B cell (primary cell): ENCODE results near the gene LMO1. TPM values are rescaled to one million over a fixed set of nuclear protein-coding genes. Genes with fewer than 3 reads are reported as not detected.
A peak's percentile ranks its signal among the peaks of the same experiment; 100 is the strongest.

Source experiments
- ATAC-seq: fragments of 200-7000 bp; cut with Tn5 transposase; one replicate; pipeline ENCODE4 v1.10.0; 2021; ENCODE audit warnings: low read depth, mild to moderate bottlenecking, moderate number of reproducible peaks, moderate library complexity
- CTCF ChIA-PET: fragments of 350-600 bp; sonication (Branson Sonifier 250); formaldehyde crosslinking; loops from one replicate; lab custom pipeline; 2021; ENCODE audit warnings: antibody characterized with exemption, inconsistent platforms; lab: Charles Lee
- POLR2A ChIA-PET: fragments of 350-600 bp; sonication (Branson Sonifier 250); formaldehyde crosslinking; loops from one replicate; lab custom pipeline; 2021; ENCODE audit warnings: antibody characterized with exemption; lab: Charles Lee
- DNase-seq: peaks from one replicate; pipeline ENCODE4 v3.0.0; 2013
- H2AFZ ChIP-seq: 2 replicates; pipeline ENCODE4 v1.6.1; 2012; ENCODE audit warnings: mild to moderate bottlenecking, low read depth, low read length; ENCODE audit not compliant: insufficient read depth, poor library complexity, severe bottlenecking
- H3K27ac ChIP-seq, 2 donors: 1 replicate in 1 of 2; 2 replicates in 1 of 2; pipeline ENCODE4 v1.5.1; 2012 to 2013; ENCODE audit warnings: low read length in 2 of 2, mild to moderate bottlenecking in 2 of 2, moderate library complexity in 1 of 2
- H3K27me3 ChIP-seq, 4 experiments: fragments of 200-600 bp in 1 of 4; sonication (generic) in 1 of 4; replicated peaks in 1 of 4; 1 replicate in 2 of 4; 2 replicates in 2 of 4; pipeline versions ENCODE4 v1.6.1 to v1.7.0; 2013 to 2016; ENCODE audit warnings: low read length in 3 of 4, mild to moderate bottlenecking in 2 of 4, mixed read lengths in 1 of 4, moderate library complexity in 1 of 4; ENCODE audit not compliant: insufficient read depth in 4 of 4, control insufficient read depth in 3 of 4; ENCODE audit errors: control extremely low read depth in 1 of 4
- H3K36me3 ChIP-seq, 2 experiments: replicated peaks in 1 of 2; 1 replicate in 1 of 2; 2 replicates in 1 of 2; pipeline versions ENCODE4 v1.6.1 to v1.7.1; 2013; ENCODE audit warnings: low read length in 1 of 2; ENCODE audit not compliant: insufficient read depth in 2 of 2, control insufficient read depth in 1 of 2; ENCODE audit errors: control extremely low read depth in 1 of 2, extremely low read depth in 1 of 2
- H3K4me1 ChIP-seq, 2 donors: fragments of 200-600 bp in 1 of 2; sonication (generic) in 1 of 2; 1 replicate in 1 of 2; 2 replicates in 1 of 2; pipeline versions ENCODE4 v1.5.1 to v1.6.1; 2013 to 2017; ENCODE audit warnings: low read length in 2 of 2; ENCODE audit not compliant: control insufficient read depth in 2 of 2, insufficient read depth in 2 of 2
- H3K4me2 ChIP-seq: replicated peaks from 2 replicates; pipeline ENCODE3; 2012; ENCODE audit warnings: mild to moderate bottlenecking, low read depth, low read length; ENCODE audit not compliant: poor library complexity, severe bottlenecking
- H3K4me3 ChIP-seq, 5 experiments: fragments of 200-600 bp in 1 of 5; sonication (generic) in 1 of 5; 1 replicate in 3 of 5; 2 replicates in 2 of 5; pipeline versions ENCODE4 v1.5.1 to v1.7.0; 2011 to 2016; ENCODE audit warnings: low read length in 4 of 5, mild to moderate bottlenecking in 4 of 5, low read depth in 2 of 5, control low read depth in 1 of 5, moderate library complexity in 1 of 5; ENCODE audit not compliant: insufficient read depth in 1 of 5; ENCODE audit errors: control extremely low read depth in 1 of 5, extremely low read depth in 1 of 5
- H3K79me2 ChIP-seq: fragments of 200-600 bp; sonication (generic); one replicate; pipeline ENCODE4 v1.6.0; 2016; ENCODE audit warnings: low read length; ENCODE audit not compliant: control insufficient read depth, insufficient read depth
- H3K9ac ChIP-seq: fragments of 200-600 bp; sonication (generic); 2 replicates; pipeline ENCODE4 v1.6.1; 2017; ENCODE audit warnings: mild to moderate bottlenecking, low read length, moderate library complexity
- H3K9me3 ChIP-seq, 3 donors: one replicate each; pipeline versions ENCODE4 v1.6.1 to v1.7.1; 2013; ENCODE audit warnings: low read length in 2 of 3; ENCODE audit not compliant: control insufficient read depth in 2 of 3, insufficient read depth in 1 of 3; ENCODE audit errors: control extremely low read depth in 1 of 3
- H4K20me1 ChIP-seq: 2 replicates; pipeline ENCODE4 v1.6.0; 2012; ENCODE audit warnings: mild to moderate bottlenecking, low read length; ENCODE audit not compliant: insufficient read depth, control insufficient read depth, poor library complexity, severe bottlenecking
- H3K27ac Mint-ChIP-seq: one replicate; pipeline ENCODE4 v1.8.0; 2021; ENCODE audit warnings: mixed read lengths
- H3K27me3 Mint-ChIP-seq: one replicate; pipeline ENCODE4 v1.8.0; 2021; ENCODE audit warnings: mixed read lengths
- H3K4me1 Mint-ChIP-seq: one replicate; pipeline ENCODE4 v1.8.0; 2021; ENCODE audit warnings: mixed read lengths
- H3K4me3 Mint-ChIP-seq: one replicate; pipeline ENCODE4 v1.8.0; 2021; ENCODE audit warnings: mixed read lengths
- H3K9me3 Mint-ChIP-seq: one replicate; pipeline ENCODE4 v1.8.0; 2022; ENCODE audit warnings: mixed read lengths; ENCODE audit not compliant: insufficient read depth
- CTCF ChIP-seq: fragments of 200-600 bp; IDR thresholded peaks from one replicate; pipeline ENCODE4 v1.8.0; 2022; ENCODE audit warnings: antibody characterized with exemption, mild to moderate bottlenecking
- EZH2 ChIP-seq: IDR thresholded peaks from 2 replicates; pipeline ENCODE4 v1.6.1; 2012; ENCODE audit warnings: borderline replicate concordance, low read depth, mild to moderate bottlenecking, moderate library complexity, low read length; ENCODE audit not compliant: insufficient read depth, poor library complexity, severe bottlenecking
- WGBS: methylation state at CpG from one replicate; pipeline ENCODE4 v1.1.5; 2013; ENCODE audit warnings: missing lambda C conversion rate; ENCODE audit not compliant: insufficient coverage; 5-methylcytosine and 5-hydroxymethylcytosine counted together
- intact Hi-C: fragments of 100-400 bp; cut with micrococcal nuclease; formaldehyde crosslinking; loops from one replicate; pipeline ENCODE4 v1.10.0; 2022
- polyA plus RNA-seq: library from polyadenylated mRNA; depleted of rRNA; stranded (reverse); fragments of >200 nt; gene quantifications from 2 replicates; pipeline ENCODE4 v1.2.3, GENCODE V29; 2012
- total RNA-seq, 2 donors: library from RNA; stranded (reverse); fragments of 120-200 nt in 1 of 2; gene quantifications; 1 replicate in 1 of 2; 2 replicates in 1 of 2; pipeline versions ENCODE4 v1.2.3 to v1.2.4, GENCODE V29; 2013 to 2022

The LMO1 gene
- total and polyA plus RNA-seq, 2 donors (not counting 1 experiment from before 2014, with no cell fraction given): 0.22 TPM; not detected in 1

GRCh38 chr11:8194956-8195355 lies 68.7 kb downstream of the LMO1 start:
- Histone ChIP-seq H2AFZ (no peak overlapping the region), H3K27ac (no peak overlapping the region), H3K4me1 (peaks cover 19 to 20% of the 10 kb centered on the region in 2 donors), H3K4me2 (no peak overlapping the region), H3K9me3 (no peaks in the 10 kb centered on the region), H4K20me1 (no peaks in the 10 kb centered on the region), H3K79me2 (no peaks in the 10 kb centered on the region), H3K9ac (no peak overlapping the region), H3K4me3 (no peak overlapping the region), H3K36me3 (no peaks in the 10 kb centered on the region), H3K27me3 (no peaks in the 10 kb centered on the region)
- no peak for TF ChIP-seq EZH2
- no peak for TF ChIP-seq CTCF
- DNase-seq (no peak), ATAC-seq (no peak)
- POLR2A ChIA-PET: no interaction called here
- intact Hi-C loops: no loop called here
- peaks cover 14% of the 10 kb centered on the region for H3K4me1 Mint-ChIP-seq
- 100% methylated on average over 3 of the region's 4 CpGs for WGBS
- CTCF ChIA-PET: interaction anchor here (0.7 to 7.8 kb wide), 7 partner anchors 10 to 371 kb away, joined by 3 to 327 read pairs (median 7); partner anchors contain the start of genes LMO1 and RIC3
- H3K4me3 Mint-ChIP-seq: no peak overlapping the region
- H3K9me3 Mint-ChIP-seq: no peaks in the 10 kb centered on the region
- H3K27me3 Mint-ChIP-seq: peaks cover 15% of the 10 kb centered on the region
- H3K27ac Mint-ChIP-seq: no peak overlapping the region

- peaks cover 18 to 19% of the 10 kb centered on the region in 2 donors for H3K4me1 ChIP-seq
- TF ChIP-seq CTCF (peak; percentile 58), EZH2 (no peak)
- H3K27ac ChIP-seq: no peak overlapping the region
- H2AFZ ChIP-seq: no peak overlapping the region
- POLR2A ChIA-PET: no interaction called here
- H3K27ac Mint-ChIP-seq: no peak overlapping the region
- H3K27me3 ChIP-seq: peaks cover 0 to 2% (median 0%) of the 10 kb centered on the region in 4 experiments
- peaks cover 14% of the 10 kb centered on the region for H3K4me1 Mint-ChIP-seq
- no peak overlapping the region for H3K4me3 ChIP-seq
- no peaks in the 10 kb centered on the region for H3K9me3 ChIP-seq
- peaks cover 20% of the 10 kb centered on the region for H3K27me3 Mint-ChIP-seq
- no peaks in the 10 kb centered on the region for H3K9me3 Mint-ChIP-seq
- H3K79me2 ChIP-seq: no peaks in the 10 kb centered on the region
- peak overlapping the region; percentile 44 for H3K4me2 ChIP-seq
- ATAC-seq: peak; percentile 28
- intact Hi-C loops: loop anchor here (1.0 kb wide), 4 partner anchors 9 to 373 kb away; partner anchors contain the start of gene LMO1
- H3K9ac ChIP-seq: no peak overlapping the region
- 64% methylated on average over 5 of the region's 5 CpGs for WGBS
- CTCF ChIA-PET: interaction anchor here (0.7 to 7.8 kb wide), 17 partner anchors 7 to 391 kb away, joined by 3 to 327 read pairs (median 4); partner anchors contain the start of genes LMO1 and RIC3
- H3K36me3 ChIP-seq: no peaks in the 10 kb centered on the region
- H3K4me3 Mint-ChIP-seq: no peak overlapping the region
- DNase-seq: no peak
- H4K20me1 ChIP-seq: no peaks in the 10 kb centered on the region
Observed at GRCh38 chr11:8192896-8193209, 70.8 kb downstream of the LMO1 start.
